GM18907 (cell line): ENCODE results near the gene FAP.
A peak's percentile ranks its signal among the peaks of the same experiment; 100 is the strongest.

Experiments used
- ATAC-seq: cut with Tn5 transposase; IDR thresholded peaks from one replicate; pipeline ENCODE4 v1.9.1; 2021; ENCODE audit warnings: mild to moderate bottlenecking, moderate library complexity; ENCODE audit not compliant: unreplicated experiment

Gene FAP, protein sequence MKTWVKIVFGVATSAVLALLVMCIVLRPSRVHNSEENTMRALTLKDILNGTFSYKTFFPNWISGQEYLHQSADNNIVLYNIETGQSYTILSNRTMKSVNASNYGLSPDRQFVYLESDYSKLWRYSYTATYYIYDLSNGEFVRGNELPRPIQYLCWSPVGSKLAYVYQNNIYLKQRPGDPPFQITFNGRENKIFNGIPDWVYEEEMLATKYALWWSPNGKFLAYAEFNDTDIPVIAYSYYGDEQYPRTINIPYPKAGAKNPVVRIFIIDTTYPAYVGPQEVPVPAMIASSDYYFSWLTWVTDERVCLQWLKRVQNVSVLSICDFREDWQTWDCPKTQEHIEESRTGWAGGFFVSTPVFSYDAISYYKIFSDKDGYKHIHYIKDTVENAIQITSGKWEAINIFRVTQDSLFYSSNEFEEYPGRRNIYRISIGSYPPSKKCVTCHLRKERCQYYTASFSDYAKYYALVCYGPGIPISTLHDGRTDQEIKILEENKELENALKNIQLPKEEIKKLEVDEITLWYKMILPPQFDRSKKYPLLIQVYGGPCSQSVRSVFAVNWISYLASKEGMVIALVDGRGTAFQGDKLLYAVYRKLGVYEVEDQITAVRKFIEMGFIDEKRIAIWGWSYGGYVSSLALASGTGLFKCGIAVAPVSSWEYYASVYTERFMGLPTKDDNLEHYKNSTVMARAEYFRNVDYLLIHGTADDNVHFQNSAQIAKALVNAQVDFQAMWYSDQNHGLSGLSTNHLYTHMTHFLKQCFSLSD

DNA sequence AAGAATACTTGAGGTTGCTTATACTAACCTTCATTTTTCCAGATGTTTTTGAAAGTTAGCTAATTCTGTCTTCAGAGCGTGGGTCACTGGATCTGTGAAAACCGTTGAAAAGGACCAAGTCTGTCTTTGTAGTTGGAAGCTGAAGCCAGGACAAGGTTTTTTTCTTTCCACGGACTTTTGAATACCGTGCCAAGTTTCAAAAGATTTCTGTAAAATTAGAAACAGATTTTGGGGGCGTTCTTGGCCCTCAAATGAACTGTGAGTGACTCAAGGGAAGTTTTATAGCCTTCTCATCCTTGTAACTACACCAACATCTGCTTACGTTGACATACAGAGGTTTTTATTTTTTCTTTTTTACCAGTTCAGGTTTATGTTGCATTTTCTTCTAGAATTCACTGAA, at the start of gene FAP:
Gene FAP (minus strand): TSS at position 152 of the 400 bp plus-strand sequence. CDS start 118 bp downstream, at position 34.
- no peak for ATAC-seq

DNA sequence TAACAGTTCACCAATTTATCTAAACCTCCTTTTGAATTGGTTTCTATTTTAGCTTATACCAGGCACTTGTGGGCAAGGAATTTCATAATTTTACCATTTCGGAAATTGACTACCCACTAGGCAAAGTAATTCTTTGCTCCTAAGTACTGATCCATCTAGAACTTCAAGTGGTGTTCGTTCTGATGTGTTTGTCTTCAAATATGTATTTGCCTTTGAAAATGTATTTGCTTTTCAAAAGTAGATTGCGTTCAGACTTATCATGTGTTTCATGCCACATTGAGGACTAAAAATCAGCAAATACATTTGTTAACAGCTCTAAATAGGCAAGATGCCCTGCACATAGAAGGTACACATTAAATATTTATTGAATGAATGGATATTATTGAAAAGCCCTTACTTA, 48.5 kb upstream of the FAP start:
- no peak for ATAC-seq

DNA sequence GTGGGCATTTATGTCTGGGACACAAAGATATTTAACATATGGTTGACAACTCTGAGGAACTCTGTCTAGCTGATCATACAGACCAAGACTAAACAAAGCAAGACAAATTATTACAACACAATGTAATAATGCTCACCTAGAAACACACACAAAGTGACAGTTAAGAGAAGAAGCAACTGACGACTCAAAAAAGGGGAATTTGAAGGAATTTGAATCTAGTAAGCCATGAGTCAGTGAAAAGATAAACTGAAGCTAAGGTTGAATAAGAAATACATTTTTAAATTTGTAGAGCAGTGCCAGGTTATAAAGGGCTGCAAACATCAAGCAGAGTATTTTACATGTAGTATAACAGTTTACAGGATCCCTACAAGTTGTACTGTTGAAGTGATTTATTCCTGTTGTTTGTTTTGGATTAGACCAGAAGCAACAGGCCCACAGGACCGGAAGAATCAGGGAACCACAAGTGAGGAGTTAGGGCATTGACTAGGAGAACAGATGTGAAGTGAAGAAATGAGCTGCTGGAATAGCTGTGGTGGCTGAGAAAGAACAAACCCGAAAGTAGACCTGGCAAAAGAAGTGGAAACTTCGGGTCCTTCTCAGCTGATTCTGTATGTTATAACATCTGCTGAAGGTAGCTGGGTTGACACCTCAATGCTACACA, 39.6 kb upstream of the FAP start:
- no peak for ATAC-seq

DNA sequence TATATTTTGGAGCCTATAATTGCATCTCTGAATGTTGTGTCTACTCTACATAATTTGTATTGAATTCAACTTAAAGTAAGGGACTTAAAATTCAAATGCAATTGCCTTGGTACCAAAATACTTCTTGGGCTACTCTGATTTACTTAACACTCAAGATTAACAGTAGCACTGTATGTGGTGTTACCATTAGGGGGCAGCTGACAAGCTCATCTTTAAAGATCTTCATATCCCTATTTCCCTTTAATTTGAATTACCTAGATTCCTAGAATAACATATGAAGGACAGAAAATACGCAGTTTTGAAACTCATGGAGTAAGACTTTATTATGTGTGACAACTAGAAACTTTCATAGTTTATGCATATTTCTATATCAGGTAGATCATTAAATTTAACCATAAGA, 37.4 kb upstream of the FAP start:
- ATAC-seq: no peak

DNA sequence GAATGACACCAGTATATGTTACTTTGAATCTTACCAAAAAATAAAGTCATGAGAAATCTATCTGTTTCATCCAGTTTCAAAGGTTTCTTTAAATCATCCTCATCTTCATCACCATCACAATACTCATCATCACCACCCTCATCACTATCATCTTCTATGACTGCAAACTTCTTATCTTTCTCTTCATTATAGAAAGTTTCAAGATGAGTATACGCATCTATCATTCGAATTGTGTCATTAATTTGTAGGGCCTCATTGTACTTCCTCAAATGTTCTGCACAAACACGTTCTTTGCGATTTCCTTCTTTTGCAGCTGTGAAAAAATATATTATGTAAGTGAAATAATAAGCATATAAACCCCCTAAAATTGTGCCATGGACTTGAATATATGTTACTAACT, 34.1 kb upstream of the FAP start:
- ATAC-seq: no peak

DNA sequence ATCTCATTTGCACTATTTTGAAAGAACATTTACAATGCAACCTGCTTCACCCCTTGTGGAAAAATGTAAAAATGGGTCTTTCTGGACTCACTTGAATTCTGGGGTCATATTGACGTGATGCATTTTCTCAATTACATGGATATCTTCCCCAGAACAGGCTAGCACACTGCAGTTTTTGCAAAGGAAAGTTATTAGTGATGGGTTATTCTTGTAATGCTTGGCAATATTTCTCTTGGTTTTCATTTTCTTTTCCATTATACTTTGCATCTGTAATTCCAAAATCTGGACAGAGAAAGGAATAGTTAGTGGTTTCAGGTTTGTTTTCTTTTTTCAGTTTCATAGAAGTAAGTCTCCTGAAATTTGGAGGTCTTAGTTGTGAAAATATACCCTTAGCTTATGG, 24.8 kb upstream of the FAP start:
- ATAC-seq: no peak

DNA sequence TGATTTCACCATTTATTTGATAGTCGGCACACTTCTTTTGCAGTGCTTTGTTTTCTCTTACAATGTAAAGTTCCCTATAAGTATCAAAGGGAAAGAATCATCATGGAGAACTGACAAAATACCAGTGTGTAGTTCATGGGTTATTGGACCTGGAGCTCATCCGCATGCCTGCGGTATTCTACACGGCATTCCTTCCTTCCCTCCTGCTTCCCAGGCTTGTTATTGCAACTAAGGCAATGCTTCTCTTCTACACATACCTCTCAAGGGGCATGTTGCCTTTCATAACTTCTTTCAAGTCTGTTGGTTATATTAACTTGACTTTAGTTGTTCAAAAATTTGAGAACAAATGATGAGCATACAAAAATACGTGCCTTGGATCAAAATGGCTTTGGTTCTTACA, 24.3 kb upstream of the FAP start:
- no peak for ATAC-seq

DNA sequence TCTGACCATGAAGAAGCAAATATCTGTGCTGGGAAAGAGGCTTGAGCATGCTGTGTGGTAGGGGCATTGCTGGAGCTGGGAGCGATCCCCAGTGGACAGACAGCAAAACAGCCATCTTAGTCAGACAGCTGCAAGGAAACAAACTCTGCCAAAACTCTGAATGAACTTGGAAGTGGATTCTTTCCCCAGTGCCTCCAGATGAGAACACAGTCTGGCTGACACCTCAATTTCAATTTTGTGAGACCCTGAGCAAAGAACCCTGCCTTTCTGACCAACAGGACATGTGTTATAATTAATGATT, 23.2 kb upstream of the FAP start:
- no peak for ATAC-seq

DNA sequence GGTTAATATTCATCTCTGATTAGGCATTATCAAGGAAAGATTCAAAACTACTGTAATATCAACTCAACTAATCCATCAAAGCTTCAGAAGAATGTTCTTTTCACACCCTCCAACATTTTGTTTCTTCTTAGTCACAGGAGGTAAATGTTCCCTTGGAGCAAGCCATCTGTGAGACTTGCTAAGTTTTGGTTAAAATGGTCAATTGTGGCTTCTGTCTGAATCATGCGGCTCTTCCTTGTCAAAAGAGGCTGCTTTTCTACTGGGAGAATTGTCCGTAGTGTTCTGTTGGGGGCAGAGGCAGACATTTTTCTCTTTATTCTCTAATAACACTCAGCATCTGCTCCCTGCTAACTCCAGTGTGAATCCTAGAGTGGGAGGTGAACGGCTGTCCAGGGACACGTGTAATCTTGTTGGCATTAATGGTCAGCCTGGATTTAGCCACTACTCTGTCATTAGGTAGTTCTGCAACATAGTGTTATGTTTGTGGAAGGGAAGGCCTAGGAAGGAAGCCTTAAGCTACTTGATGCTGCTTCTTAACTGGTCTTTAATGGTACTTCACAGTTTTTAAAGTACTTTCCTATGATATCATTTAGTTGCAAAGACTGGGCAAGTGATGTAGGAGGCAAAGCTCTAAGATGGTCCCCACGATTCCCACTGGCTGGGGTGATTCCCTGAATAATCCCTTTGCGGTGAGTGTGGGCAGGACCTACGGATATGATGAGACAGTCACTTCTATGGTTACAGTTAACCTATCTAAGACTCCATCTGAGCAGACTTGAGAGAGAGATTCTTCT, 22.6 kb upstream of the FAP start:
- no peak for ATAC-seq

DNA sequence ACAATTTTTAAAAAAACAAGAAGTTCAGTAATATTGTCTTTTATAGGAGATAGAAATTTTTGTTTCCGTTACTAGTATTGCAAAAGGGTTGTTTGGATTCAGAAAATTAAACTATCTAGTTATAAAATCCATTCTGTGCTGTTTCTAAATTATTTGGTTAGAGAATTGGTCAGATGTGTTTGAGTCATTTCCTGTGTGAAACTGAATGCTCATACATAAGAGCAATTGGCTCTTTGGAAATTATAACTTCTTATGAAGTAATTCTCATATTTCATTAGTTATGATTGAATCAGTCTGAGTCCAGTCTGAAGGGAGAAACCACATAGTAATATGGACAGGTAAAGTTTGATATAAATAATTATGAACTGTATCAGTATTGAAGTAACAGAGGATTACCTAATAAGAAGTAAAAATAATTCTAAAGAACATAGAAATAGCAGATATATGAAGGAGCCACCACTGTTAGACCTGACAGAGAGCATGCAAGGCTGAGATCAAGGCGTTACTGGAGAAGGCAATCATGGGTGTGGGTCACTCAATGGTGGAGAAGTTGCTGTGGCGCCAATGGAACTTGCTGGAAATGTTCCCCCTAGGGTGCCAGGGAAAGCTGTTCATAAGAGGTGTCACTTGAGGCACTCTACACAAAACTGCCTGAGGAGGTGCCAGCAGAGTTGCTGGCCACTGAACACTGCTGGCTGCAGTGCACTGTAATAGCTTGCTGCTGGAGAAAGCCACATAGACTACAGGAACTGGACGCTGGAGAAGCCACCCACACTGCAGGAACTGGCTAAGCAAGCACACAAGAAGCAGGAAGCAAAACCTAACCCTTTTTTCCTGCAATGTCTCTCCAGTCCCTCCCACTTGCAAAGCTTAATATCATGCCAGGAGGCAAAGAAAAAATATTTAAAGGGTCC, 18.0 kb upstream of the FAP start:
- ATAC-seq: peak; percentile 66

DNA sequence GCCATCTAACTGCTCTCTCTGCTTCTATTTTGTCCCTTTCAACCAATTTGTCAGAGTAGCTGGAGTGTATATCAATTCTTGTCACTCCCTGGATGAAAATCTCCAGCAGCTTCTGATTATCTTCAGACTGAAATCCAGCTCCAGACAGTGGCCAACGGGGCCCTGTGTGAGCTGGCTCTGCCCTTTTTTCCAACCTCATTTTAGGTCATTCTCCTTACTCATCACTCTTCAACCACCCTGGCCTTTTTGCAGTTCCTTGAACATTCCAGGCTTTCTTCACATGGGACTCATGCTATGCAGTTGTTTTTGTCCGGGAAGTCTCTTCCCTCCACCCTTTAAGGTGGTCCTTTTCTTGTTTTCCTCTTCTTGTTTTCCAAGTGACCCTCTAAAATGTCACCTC, 15.4 kb upstream of the FAP start:
- no peak for ATAC-seq

DNA sequence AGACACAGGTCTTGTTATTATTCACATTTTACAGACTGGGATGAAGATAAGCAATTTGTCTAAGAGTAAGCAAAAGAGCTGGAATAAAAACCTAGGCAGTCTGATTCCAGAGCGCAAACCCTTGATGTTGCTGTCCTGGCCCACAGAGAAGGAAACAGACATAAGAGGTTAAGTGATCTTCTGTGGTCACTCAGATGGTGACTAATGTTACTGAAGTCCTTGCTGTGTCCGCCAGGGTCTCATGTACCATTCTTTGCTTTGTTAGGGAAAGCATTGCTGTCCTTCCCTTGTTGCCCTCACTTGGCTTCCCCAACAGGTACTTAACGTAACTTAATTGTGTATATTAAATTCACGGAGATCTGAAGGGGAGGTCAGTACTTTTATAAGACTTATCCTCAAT, 14.9 kb upstream of the FAP start:
- no peak for ATAC-seq

DNA sequence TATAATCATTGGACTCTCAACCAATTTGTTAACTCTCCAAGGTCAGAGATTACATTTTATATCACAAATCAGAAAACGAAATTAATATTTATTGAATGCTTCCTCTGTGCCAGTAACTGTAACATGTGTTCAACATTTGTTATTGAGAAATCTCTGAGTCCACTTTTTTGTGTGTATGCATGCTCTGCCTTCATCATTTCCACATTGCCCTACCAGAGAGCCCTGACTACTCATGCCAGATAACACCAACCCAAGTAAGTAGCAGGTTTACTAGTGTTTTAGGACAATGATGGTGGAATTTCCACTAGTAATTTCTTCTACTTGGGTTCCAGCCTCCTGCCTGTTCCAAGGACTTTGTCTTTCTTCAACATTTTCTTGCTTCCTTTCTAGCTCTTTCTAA, 14.2 kb upstream of the FAP start:
- ATAC-seq: no peak

DNA sequence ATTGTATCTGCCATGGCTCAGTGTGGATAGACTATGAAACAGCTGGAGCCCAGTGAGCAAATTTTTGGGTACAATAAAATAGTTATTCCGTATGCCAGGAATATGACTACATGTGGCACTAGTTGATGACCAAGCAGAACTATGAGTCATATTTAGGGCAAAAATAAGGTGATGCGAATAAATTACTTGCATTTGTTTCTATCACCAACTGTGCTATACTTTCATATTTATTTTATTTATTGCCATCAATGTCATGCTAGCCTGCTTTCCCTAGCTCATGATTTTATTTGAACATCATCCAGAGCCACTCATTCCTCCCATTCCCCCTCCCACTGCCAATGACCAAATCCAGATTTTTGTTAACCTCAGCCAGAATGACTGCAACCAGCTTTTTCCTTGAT, 13.3 kb upstream of the FAP start:
- no peak for ATAC-seq

DNA sequence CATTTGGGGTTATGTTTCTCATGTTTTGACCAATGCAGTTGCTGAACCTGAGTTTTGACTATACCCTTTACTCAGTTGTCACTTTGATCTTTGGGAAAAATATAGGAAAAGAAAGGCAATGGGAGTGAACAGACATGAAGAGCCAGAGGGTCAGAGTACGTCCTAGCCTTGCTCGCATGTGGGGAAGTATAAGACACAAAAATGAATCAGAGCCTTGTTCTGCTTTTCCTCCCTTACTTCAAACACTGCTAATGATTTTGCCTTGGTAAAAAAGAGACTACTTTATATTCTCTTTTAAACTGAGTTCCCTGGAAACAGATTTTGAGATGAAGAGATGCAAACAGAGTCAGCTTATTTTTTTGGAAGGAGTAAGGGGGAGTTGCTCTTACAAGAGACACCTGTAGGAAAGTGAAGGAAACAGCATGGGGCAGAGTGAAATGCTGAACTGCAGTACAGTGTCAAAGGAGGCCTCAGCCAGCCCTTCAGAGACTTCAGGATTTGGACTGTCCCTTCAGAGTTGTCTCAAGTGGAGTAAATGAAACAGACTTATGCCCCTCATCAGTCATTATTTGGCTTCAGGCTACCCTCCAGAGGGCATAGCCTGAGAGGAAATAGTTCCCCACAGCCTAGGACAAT, 11.1 kb upstream of the FAP start:
- no peak for ATAC-seq

DNA sequence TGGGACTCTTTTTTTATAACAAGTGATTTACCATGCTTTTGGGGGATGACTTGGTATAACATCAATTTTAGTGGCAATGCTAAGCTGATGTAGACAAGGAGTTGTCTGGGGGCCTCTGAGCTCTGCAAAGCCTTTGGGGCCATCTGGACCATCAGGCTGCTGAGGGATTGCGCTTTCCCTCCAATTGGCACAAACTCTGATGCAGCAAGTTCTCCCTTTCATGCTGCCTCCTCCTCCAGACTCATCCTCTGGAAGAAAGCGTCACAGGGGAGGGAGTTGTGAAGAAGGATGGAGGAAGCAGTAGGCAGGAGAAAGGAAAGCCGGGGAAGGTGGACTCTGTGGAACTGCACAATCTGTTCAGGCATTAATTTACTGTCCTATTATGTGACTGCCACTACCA, 10.2 kb upstream of the FAP start:
- ATAC-seq: no peak

DNA sequence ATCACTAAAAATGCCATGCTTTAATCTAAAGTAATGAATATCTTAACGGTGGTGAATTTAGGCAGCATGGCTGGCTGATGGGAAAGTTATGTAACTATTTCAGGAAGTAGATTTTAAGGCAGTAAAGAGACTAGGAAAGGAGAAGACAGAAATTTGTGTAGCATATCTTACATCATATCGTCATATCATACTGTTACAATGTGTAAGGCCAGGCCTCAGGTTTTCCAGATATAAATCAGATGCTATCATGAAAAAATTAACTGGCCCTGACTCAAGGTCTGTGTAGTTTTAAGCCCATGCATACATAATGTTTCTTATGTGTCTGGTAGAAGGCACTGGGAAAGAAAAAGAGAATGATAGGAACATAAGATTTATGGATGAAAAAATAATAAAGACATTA, 8.9 kb upstream of the FAP start:
- ATAC-seq: no peak

DNA sequence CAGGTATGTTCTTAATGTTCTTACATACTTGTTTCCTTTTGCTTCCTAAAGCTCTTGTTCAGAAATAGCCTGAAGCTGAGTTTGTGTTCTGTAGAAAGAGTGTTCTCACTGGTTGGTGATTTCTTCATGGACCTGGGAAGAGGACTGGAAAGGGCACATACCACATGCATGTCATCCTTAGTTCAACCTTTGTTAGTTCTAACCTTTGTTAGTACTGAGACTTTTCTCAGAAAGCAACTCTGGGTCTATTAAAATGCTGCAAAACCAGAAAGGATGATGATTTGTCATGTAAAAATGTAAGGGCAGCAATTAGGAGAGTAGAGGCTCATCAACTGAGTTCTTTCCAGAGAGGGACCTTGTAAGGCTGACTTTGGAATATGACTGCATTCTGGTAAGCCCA, 2.5 kb upstream of the FAP start:
- ATAC-seq: no peak

DNA sequence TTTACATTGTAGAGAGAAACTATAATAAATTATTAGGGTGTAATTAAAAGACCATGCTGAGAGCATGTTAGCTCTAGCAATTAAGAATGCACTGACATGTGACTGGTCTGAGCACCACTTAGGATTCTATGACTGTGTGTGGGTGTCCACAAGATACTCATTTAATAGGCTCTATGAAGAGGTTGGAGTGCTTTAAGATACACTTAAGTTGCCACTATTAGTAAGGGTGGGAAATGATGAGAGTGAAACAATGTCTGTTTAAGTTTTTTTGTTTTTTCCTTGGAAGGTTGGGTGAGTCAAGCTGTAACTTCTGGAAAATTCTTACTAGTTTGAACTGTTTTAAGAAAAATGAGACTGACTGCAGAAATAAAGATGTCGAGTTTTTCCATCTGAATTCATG, 1.8 kb upstream of the FAP start:
- ATAC-seq: no peak

DNA sequence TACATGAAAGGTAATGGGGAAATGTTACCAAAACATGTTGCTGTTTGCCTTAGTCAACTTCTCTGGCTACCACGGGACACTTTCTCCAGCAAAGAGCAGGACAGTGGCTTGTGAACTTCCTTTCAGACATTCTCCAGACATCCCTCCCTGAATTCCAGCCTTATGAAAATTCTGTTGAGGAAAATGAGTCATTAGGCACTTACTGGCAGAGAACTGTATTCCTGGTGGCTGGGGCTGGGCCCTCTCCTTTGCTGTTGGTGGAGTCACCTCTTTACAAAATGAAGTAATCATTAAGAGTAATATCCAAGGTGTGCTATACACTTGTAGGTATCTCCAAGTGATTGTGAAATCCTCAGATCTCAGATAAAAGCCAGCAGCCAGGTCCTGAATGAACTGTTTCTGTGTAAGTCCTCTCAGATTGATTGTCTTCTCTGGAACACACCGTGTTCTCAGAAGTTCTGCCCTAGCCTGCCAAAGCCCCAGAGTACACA, 1.3 kb upstream of the FAP start:
- ATAC-seq: no peak
